ENCODE measurements around the gene UTY.
"Not testable (repeated sequence)": the region's sequence is repeated elsewhere in the genome, so short reads cannot be mapped to it uniquely, and the experiment has no call there.

The UTY gene

GRCh38 chrY:13338711-13339110, 141.1 kb downstream of the UTY start:
- H3K4me1 ChIP-seq (ENCODE audit: control insufficient read depth, insufficient read depth, low read length) = no peaks in the 10 kb centered on the region

DNA sequence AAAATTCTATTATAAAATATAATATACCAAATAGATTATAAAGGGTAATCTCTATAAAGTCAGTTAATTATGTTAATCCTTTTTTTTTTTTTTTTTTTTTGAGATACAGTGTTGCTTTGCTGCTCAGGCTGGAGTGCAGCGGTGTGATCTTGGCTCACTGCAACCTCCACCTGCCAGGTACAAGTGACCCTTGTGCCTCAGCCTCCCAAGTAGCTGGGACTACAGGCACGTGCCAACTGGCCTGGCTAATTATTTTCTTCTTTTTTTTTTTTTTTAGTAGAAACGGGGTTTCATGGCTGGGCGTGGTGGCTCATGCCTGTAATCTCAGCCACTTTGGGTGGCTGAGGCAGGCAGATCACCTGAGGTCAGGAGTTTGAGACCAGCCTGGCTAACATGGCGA, 141.9 kb downstream of the UTY start:
- no peaks in the 10 kb centered on the region for H3K9me3 ChIP-seq (ENCODE audit: control insufficient read depth, low read length)
- H3K27me3 ChIP-seq (ENCODE audit: control insufficient read depth, insufficient read depth, low read length) = no peaks in the 10 kb centered on the region
- H3K4me3 ChIP-seq (ENCODE audit: low read length) = no peak overlapping the region
- no peaks in the 10 kb centered on the region for H3K36me3 ChIP-seq (ENCODE audit: control insufficient read depth, insufficient read depth, low read length)
- H3K4me1 ChIP-seq (ENCODE audit: control insufficient read depth, insufficient read depth, low read length) = no peaks in the 10 kb centered on the region
- no peak overlapping the region for H3K9ac ChIP-seq (ENCODE audit: low read length)

More at GRCh38 chrY:13338711-13339110, 141.1 kb downstream of the UTY start:
- H3K9ac ChIP-seq (ENCODE audit: low read length) = no peak overlapping the region
- no peak overlapping the region for H3K4me3 ChIP-seq (ENCODE audit: low read length)
- H3K9me3 ChIP-seq (ENCODE audit: control insufficient read depth, low read length) = no peaks in the 10 kb centered on the region
- H3K36me3 ChIP-seq (ENCODE audit: control insufficient read depth, insufficient read depth, low read length) = no peaks in the 10 kb centered on the region
- H3K27me3 ChIP-seq (ENCODE audit: control insufficient read depth, insufficient read depth, low read length) = no peaks in the 10 kb centered on the region

DNA sequence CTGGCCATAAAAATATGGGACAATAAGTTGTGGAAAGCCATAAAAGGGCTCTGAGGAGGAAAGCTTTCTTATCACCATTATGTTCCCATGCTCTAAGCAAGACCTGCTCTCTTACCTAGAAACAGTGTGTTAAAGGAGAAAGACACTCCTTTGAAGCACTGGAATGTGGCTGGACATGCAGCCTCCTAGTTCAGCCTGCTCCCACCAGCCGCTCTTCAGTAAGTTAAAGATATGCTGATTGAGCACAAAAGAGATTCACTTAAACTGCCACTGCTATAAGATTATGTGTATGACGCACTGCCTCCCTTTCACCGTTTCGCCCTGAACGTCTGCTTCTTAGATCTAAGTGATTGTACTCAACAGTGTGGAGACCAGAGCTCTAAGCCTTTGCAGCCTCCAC, 146.0 kb downstream of the UTY start:
- H3K4me3 ChIP-seq (ENCODE audit: low read length) = no peak overlapping the region
- peaks cover 8% of the 10 kb centered on the region for H3K4me1 ChIP-seq (ENCODE audit: control insufficient read depth, insufficient read depth, low read length)
- H3K9me3 ChIP-seq (ENCODE audit: control insufficient read depth, low read length) = no peaks in the 10 kb centered on the region
- H3K36me3 ChIP-seq (ENCODE audit: control insufficient read depth, insufficient read depth, low read length) = no peaks in the 10 kb centered on the region
- H3K27me3 ChIP-seq (ENCODE audit: control insufficient read depth, insufficient read depth, low read length) = no peaks in the 10 kb centered on the region
- no peak overlapping the region for H3K9ac ChIP-seq (ENCODE audit: low read length)

- Histone ChIP-seq H3K27me3 (ENCODE audit: control insufficient read depth, insufficient read depth, low read length) (no peaks in the 10 kb centered on the region), H3K9me3 (ENCODE audit: control insufficient read depth, low read length) (no peaks in the 10 kb centered on the region), H3K4me3 (ENCODE audit: low read length) (no peak overlapping the region), H3K4me1 (ENCODE audit: control insufficient read depth, insufficient read depth, low read length) (peaks cover 8% of the 10 kb centered on the region), H3K9ac (ENCODE audit: low read length) (no peak overlapping the region), H3K36me3 (ENCODE audit: control insufficient read depth, insufficient read depth, low read length) (no peaks in the 10 kb centered on the region)
These were observed 149.2 kb downstream of the UTY start for GRCh38 chrY:13330651-13331050.

DNA sequence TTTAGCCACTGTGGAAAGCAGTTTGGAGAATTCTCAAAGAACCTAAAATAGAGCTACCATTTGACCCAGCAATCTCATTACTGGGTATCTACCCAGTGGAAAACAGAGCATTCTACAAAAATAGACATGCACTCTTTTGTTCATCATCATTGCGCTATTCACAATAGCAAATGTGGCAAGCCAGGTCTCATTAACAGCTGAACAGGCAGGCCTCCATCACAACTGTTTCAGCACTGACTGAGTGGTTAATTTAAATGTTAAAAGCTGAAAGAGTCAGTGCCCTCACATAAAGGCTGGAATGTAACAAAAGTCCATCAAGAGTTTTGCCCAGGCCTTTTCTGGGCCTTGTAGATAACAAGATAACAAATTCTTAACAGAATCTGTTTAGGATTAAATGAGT, 166.9 kb downstream of the UTY start:
- Histone ChIP-seq H3K9ac (ENCODE audit: low read length) (no peak overlapping the region), H3K4me1 (ENCODE audit: control insufficient read depth, insufficient read depth, low read length) (no peaks in the 10 kb centered on the region), H3K36me3 (ENCODE audit: control insufficient read depth, insufficient read depth, low read length) (no peaks in the 10 kb centered on the region), H3K4me3 (ENCODE audit: low read length) (no peak overlapping the region), H3K27me3 (ENCODE audit: control insufficient read depth, insufficient read depth, low read length) (no peaks in the 10 kb centered on the region), H3K9me3 (ENCODE audit: control insufficient read depth, low read length) (no peaks in the 10 kb centered on the region)

GRCh38 chrY:13307959-13308358, 171.9 kb downstream of the UTY start:
- no peaks in the 10 kb centered on the region for H3K27me3 ChIP-seq (ENCODE audit: control insufficient read depth, insufficient read depth, low read length)
- no peaks in the 10 kb centered on the region for H3K36me3 ChIP-seq (ENCODE audit: control insufficient read depth, insufficient read depth, low read length)
- H3K9ac ChIP-seq (ENCODE audit: low read length) = no peak overlapping the region
- H3K9me3 ChIP-seq (ENCODE audit: control insufficient read depth, low read length) = no peaks in the 10 kb centered on the region
- H3K4me3 ChIP-seq (ENCODE audit: low read length) = no peak overlapping the region
- H3K4me1 ChIP-seq (ENCODE audit: control insufficient read depth, insufficient read depth, low read length) = no peaks in the 10 kb centered on the region

DNA sequence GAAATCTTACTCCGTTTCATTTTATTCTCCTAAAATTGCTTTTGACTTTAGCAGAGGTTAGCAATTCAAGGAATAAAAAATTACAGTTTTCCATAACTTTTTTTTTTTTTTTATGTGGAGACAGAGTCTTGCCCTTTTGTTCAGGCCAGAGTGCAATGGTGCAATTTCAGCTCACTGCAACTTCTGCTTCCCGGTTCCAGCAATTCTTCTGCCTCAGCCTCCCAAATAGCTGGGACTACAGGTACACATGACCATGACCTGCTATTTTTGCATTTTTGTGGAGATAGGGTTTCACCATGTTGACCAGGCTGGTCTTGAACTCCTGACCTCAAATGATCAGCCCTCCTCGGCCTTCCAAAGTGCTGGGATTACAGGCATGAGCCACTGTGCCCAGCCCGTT, 179.0 kb downstream of the UTY start:
- no peaks in the 10 kb centered on the region for H3K36me3 ChIP-seq (ENCODE audit: control insufficient read depth, insufficient read depth, low read length)

GRCh38 chrY:13299411-13299810, 180.4 kb downstream of the UTY start:
- Histone ChIP-seq H3K4me1 (ENCODE audit: control insufficient read depth, insufficient read depth, low read length) (no peaks in the 10 kb centered on the region), H3K27me3 (ENCODE audit: control insufficient read depth, insufficient read depth, low read length) (no peaks in the 10 kb centered on the region), H3K9me3 (ENCODE audit: control insufficient read depth, low read length) (no peaks in the 10 kb centered on the region), H3K9ac (ENCODE audit: low read length) (no peak overlapping the region), H3K4me3 (ENCODE audit: low read length) (no peak overlapping the region), H3K36me3 (ENCODE audit: control insufficient read depth, insufficient read depth, low read length) (no peaks in the 10 kb centered on the region)

More for the DNA sequence above, 179.0 kb downstream of the UTY start:
- Histone ChIP-seq H3K4me3 (ENCODE audit: low read length) (no peak overlapping the region), H3K9me3 (ENCODE audit: control insufficient read depth, low read length) (no peaks in the 10 kb centered on the region), H3K27me3 (ENCODE audit: control insufficient read depth, insufficient read depth, low read length) (no peaks in the 10 kb centered on the region), H3K9ac (ENCODE audit: low read length) (no peak overlapping the region), H3K4me1 (ENCODE audit: control insufficient read depth, insufficient read depth, low read length) (no peaks in the 10 kb centered on the region)

GRCh38 chrY:13296176-13296890, 183.5 kb downstream of the UTY start:
- no peak overlapping the region for H3K4me3 ChIP-seq (ENCODE audit: low read length)
- no peaks in the 10 kb centered on the region for H3K27me3 ChIP-seq (ENCODE audit: control insufficient read depth, insufficient read depth, low read length)
- no peaks in the 10 kb centered on the region for H3K9me3 ChIP-seq (ENCODE audit: control insufficient read depth, low read length)
- H3K36me3 ChIP-seq (ENCODE audit: control insufficient read depth, insufficient read depth, low read length) = no peaks in the 10 kb centered on the region
- H3K9ac ChIP-seq (ENCODE audit: low read length) = no peak overlapping the region
- H3K4me1 ChIP-seq (ENCODE audit: control insufficient read depth, insufficient read depth, low read length) = no peaks in the 10 kb centered on the region

DNA sequence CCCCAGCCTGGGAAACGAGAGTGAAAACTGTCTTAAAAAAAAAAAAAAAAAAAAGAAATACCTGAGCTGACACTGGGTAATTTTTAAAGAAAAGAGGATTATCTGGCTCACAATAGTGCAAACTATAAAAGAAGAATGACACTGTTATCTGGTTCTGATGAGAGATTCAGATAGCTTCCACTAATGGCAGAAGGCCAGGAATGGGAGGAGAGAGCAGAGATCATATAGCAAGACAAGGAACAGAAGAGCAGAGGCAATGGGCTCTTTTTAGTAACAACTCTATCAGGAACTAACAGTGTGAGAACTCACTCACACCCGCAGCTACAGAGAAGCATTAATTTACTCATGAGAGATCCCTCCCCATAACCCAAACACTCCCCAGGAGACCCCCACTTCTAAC, 184.8 kb downstream of the UTY start:
- H3K4me1 ChIP-seq (ENCODE audit: control insufficient read depth, insufficient read depth, low read length) = no peaks in the 10 kb centered on the region
- no peak overlapping the region for H3K4me3 ChIP-seq (ENCODE audit: low read length)
- H3K36me3 ChIP-seq (ENCODE audit: control insufficient read depth, insufficient read depth, low read length) = no peaks in the 10 kb centered on the region
- H3K27me3 ChIP-seq (ENCODE audit: control insufficient read depth, insufficient read depth, low read length) = no peaks in the 10 kb centered on the region
- H3K9me3 ChIP-seq (ENCODE audit: control insufficient read depth, low read length) = no peaks in the 10 kb centered on the region
- no peak overlapping the region for H3K9ac ChIP-seq (ENCODE audit: low read length)

DNA sequence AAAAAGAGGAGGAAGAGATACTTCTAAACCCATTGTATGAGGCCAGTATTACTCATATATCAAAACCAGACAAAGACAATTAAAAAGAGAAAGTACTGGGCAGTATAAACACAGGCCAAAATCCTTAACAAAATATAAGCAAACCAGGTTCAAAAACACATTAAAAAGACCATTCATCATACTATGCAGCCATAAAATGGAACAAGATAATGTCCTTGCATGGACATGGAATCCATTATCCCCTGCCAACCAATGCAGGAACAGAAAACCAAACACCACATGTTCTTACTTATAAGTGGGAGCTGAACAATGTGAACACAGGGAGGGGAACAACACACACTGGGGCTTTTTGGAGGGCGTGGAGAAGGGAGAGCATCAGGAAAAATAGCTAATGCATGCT, 188.6 kb downstream of the UTY start:
- Histone ChIP-seq H3K9ac (ENCODE audit: low read length) (no peak overlapping the region), H3K4me1 (ENCODE audit: control insufficient read depth, insufficient read depth, low read length) (no peaks in the 10 kb centered on the region), H3K27me3 (ENCODE audit: control insufficient read depth, insufficient read depth, low read length) (no peaks in the 10 kb centered on the region), H3K9me3 (ENCODE audit: control insufficient read depth, low read length) (no peaks in the 10 kb centered on the region), H3K36me3 (ENCODE audit: control insufficient read depth, insufficient read depth, low read length) (no peaks in the 10 kb centered on the region), H3K4me3 (ENCODE audit: low read length) (no peak overlapping the region)

GRCh38 chrY:13282151-13283054, 197.4 kb downstream of the UTY start:
- H3K4me1 ChIP-seq (ENCODE audit: control insufficient read depth, insufficient read depth, low read length); H3K9ac ChIP-seq (ENCODE audit: low read length); H3K36me3 ChIP-seq (ENCODE audit: control insufficient read depth, insufficient read depth, low read length); H3K4me3 ChIP-seq (ENCODE audit: low read length); H3K9me3 ChIP-seq (ENCODE audit: control insufficient read depth, low read length); H3K27me3 ChIP-seq (ENCODE audit: control insufficient read depth, insufficient read depth, low read length): not testable (repeated sequence)
